Left lobe of liver (tissue), 2 donors: Measurements from ENCODE around the gene SLAMF7. TPM values are rescaled to one million over a fixed set of nuclear protein-coding genes. Genes with fewer than 3 reads are reported as not detected.

Experiments used
- ATAC-seq: fragments of 200-7000 bp; cut with Tn5 transposase; one replicate; pipeline ENCODE4 v1.9.1; 2020; ENCODE audit warnings: mild to moderate bottlenecking, moderate library complexity
- DNase-seq: peaks from one replicate; pipeline ENCODE4 v3.0.0-alpha.2; 2020; ENCODE audit warnings: low spot score
- total RNA-seq: library from RNA; stranded (reverse); gene quantifications from one replicate; pipeline ENCODE4 v1.2.1, GENCODE V29; 2021
- donor health status: DM: no; HTN: no; CAD: no; lungs with moderate emphysema.
- donor health status: DM: no; HTN: yes; CAD: no.

Gene SLAMF7
- total RNA-seq, 1 donor from 2014 or later = 0.68 TPM

DNA sequence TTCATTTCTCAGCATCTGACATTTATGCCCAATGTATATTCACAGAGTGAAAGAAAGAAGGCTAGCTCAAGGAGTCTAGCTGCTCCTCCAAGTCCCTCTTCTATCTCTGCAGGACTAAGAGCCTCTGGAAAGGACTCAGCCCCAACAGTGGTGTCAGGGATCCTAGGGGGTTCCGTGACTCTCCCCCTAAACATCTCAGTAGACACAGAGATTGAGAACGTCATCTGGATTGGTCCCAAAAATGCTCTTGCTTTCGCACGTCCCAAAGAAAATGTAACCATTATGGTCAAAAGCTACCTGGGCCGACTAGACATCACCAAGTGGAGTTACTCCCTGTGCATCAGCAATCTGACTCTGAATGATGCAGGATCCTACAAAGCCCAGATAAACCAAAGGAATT lies 60.6 kb downstream of the SLAMF7 start:
- DNase-seq (no peak), ATAC-seq (no peak)

DNA sequence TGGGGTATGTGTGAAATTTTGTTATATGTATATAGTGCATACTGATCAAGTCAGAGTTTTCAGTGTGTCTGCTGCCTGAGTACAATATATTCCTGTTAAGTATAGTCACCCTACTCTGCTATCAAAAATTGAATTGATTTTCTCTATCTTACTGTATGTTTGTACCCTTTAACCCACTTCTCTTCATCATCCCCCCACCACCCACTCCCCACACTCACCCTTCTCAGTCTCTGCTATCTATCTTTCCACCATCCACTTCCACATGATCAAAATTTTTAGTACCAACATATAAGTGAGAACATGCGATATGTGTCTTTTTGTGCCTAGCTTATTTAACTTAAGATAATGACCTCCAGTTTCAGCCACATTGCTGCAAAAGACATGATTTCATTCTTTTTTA lies 61.1 kb downstream of the SLAMF7 start:
- DNase-seq (no peak), ATAC-seq (no peak)

DNA sequence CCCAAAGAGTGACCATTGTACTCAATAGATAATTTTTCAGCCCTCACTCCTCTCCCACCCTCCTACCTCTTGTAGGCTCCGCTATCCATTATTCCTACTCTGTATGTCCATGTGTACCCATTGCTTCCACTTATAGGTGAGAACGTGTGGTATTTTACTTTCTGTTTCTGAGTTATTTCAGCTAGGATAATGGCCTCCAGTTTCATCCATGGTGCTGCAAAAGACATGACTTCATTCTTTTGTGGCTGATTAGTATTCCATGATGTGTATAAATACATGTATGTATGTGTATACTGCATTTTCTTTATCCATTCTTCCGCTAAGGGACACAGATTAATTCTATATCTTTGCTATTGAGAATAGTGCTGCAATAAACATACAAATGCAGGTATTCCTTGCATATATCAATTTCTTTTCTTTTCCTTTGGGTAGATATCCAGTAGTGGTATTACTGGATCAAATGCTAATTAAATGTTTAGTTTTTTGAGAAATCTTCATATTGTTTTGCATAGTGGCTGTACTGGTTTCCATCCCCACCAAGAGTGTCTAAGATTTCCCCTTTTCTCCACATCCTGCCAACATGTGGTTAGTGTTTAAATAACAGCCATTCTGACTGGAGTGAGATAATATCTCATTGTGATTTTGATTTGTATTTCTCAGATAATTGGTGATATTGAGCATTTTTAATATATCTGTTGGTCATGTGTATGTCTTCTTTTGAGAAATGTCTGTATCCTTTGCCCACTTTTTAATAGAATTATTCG lies 61.8 kb downstream of the SLAMF7 start:
- no peak for ATAC-seq

DNA sequence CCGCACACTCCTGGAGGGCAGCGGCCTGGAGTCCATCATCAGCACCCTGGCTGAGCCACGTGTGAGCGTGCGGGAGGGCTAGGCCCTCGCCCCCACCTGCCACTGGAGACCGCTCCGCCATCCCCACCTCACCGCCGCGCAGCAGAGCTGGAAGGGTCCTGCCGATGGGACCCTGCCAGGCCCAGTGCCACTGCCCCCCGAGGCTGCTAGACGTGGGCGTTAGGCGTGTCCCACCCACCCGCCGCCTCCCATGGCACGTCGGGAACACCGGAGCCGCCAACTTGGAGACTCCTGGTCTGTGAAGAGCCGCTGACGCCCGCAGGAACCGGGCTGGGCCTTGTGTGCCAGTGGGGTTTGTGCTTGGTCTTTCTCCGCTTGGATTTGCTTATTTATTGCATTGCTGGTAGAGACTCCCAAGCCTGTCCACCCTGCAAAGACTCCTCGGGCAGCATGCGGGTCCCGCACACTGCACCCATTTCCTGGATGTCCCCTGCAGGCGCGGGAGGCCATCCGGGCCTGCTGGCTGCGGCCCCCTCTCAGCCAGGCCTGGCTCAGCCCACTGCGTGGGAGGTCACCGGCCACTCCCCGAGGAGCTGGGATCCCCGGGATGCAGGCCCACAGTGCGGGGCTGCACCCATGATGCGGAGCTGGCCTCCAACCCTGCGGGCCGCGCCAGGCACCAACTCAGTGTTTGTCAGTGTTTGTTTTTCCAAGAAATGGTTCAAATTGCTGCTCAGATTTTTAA lies 63.0 kb downstream of the SLAMF7 start:
- no peak for DNase-seq

More for the DNA sequence above, 61.8 kb downstream of the SLAMF7 start:
- DNase-seq = no peak

More for the DNA sequence above, 63.0 kb downstream of the SLAMF7 start:
- no peak for ATAC-seq

Other genes with a start within 250 kb of the SLAMF7 start
- 0.23 TPM for gene SLAMF6, start 216.0 kb upstream of the SLAMF7 start, total RNA-seq
- 3.2 TPM for gene CD84, start 159.8 kb upstream of the SLAMF7 start, total RNA-seq
- 0.25 TPM for gene SLAMF1, start 92.2 kb upstream of the SLAMF7 start, total RNA-seq
- 1.2 TPM for gene CD48, start 27.4 kb upstream of the SLAMF7 start, total RNA-seq
- gene LY9, start 56.9 kb downstream of the SLAMF7 start, total RNA-seq = 0.18 TPM
- gene CD244, start 123.6 kb downstream of the SLAMF7 start, total RNA-seq = 0.91 TPM
- 2.4 TPM for gene ITLN1, start 145.9 kb downstream of the SLAMF7 start, total RNA-seq
- not detected for gene ITLN2, start 215.6 kb downstream of the SLAMF7 start, total RNA-seq